Mesendoderm (in vitro differentiated cells): ENCODE data around the gene TMX1.

Experiments
- DNase-seq: peaks from one replicate; pipeline ENCODE4 v3.0.0; 2013
- H2AK5ac ChIP-seq: 2 replicates; pipeline ENCODE4 v1.6.1; 2013; ENCODE audit warnings: low read length, inconsistent platforms
- H2BK120ac ChIP-seq: 2 replicates; pipeline ENCODE4 v1.6.1; 2013; ENCODE audit warnings: low read depth, mild to moderate bottlenecking, low read length, moderate library complexity, mixed read lengths
- H2BK15ac ChIP-seq: replicated peaks from 2 replicates; pipeline ENCODE4 v1.6.1; 2013; ENCODE audit warnings: low read depth, mild to moderate bottlenecking, moderate library complexity
- H2BK5ac ChIP-seq: 2 replicates; pipeline ENCODE4 v1.6.1; 2013; ENCODE audit warnings: low read length, inconsistent platforms
- H3K18ac ChIP-seq: 2 replicates; pipeline ENCODE4 v1.6.1; 2013; ENCODE audit warnings: mild to moderate bottlenecking, low read length, mixed read lengths
- H3K23ac ChIP-seq: one replicate; pipeline ENCODE4 v1.6.1; 2013; ENCODE audit warnings: low read length
- H3K27ac ChIP-seq: 2 replicates; pipeline ENCODE4 v1.5.1; 2013; ENCODE audit warnings: low read depth, mild to moderate bottlenecking, inconsistent platforms, low read length, moderate library complexity
- H3K27me3 ChIP-seq: 2 replicates; pipeline ENCODE4 v1.6.1; 2013; ENCODE audit warnings: low read length, control low read depth, mild to moderate bottlenecking, inconsistent platforms; ENCODE audit not compliant: insufficient read depth, poor library complexity
- H3K36me3 ChIP-seq: 2 replicates; pipeline ENCODE4 v1.6.1; 2013; ENCODE audit warnings: low read length, inconsistent platforms; ENCODE audit not compliant: control insufficient read depth, insufficient read depth
- H3K4ac ChIP-seq: one replicate; pipeline ENCODE4 v1.6.1; 2013; ENCODE audit warnings: low read depth, mild to moderate bottlenecking, low read length, moderate library complexity
- H3K4me1 ChIP-seq: 2 replicates; pipeline ENCODE4 v1.6.1; 2013; ENCODE audit warnings: low read depth, low read length, inconsistent platforms; ENCODE audit not compliant: control insufficient read depth
- H3K4me2 ChIP-seq: 2 replicates; pipeline ENCODE4 v1.6.1; 2013; ENCODE audit warnings: low read length
- H3K4me3 ChIP-seq: 2 replicates; pipeline ENCODE4 v1.5.1; 2013; ENCODE audit warnings: mild to moderate bottlenecking, low read length
- H3K56ac ChIP-seq: one replicate; pipeline ENCODE4 v1.6.1; 2013; ENCODE audit warnings: low read length
- H3K79me1 ChIP-seq: 2 replicates; pipeline ENCODE4 v1.6.1; 2013; ENCODE audit warnings: low read length, inconsistent platforms
- H3K79me2 ChIP-seq: 2 replicates; pipeline ENCODE4 v1.6.1; 2013; ENCODE audit warnings: mild to moderate bottlenecking, low read length; ENCODE audit not compliant: control insufficient read depth, insufficient read depth
- H3K9ac ChIP-seq: 2 replicates; pipeline ENCODE4 v1.6.1; 2013; ENCODE audit warnings: low read length, inconsistent platforms
- H4K5ac ChIP-seq: one replicate; pipeline ENCODE4 v1.6.1; 2013; ENCODE audit warnings: low read length
- H4K8ac ChIP-seq: one replicate; pipeline ENCODE4 v1.6.1; 2013; ENCODE audit warnings: low read depth, mild to moderate bottlenecking, control low read depth, low read length, moderate library complexity
- WGBS: extraction: QIAGEN DNeasy Blood & Tissue Kit; methylation state at CpG from one replicate; pipeline ENCODE4 v1.1.7; 2013; ENCODE audit warnings: low lambda C conversion rate, missing lambda C conversion rate; ENCODE audit not compliant: insufficient coverage; ENCODE audit errors: extremely low coverage; 5-methylcytosine and 5-hydroxymethylcytosine counted together

TMX1 gene

DNA sequence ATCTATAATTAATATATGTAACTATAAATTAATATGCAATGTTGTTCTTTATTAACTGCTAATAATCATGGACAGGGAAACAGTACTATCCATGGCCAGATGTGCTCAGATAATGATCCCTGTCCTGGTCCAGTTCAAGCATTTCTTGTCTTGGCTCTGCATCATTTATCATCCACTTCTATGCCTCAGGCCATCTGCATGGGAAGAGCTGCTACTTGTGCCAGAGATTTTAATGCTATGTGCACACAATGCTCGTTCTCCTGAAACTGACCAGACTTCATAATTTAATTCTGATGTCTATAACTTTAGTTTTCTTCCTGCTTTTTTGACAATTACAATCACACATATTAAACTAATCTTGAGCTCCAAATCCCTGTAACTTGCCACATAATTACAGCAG, 11.2 kb upstream of the TMX1 start:
- Histone ChIP-seq H3K79me2 (no peaks in the 10 kb centered on the region), H3K36me3 (no peaks in the 10 kb centered on the region), H3K9ac (no peak overlapping the region), H2BK120ac (no peak overlapping the region), H3K79me1 (no peaks in the 10 kb centered on the region), H2AK5ac (no peak overlapping the region), H3K56ac (no peak overlapping the region), H2BK5ac (no peak overlapping the region), H3K4me1 (no peaks in the 10 kb centered on the region), H3K18ac (no peak overlapping the region), H3K4me3 (no peak overlapping the region), H4K8ac (no peak overlapping the region), H3K27ac (no peak overlapping the region), H3K4me2 (no peak overlapping the region), H3K27me3 (no peaks in the 10 kb centered on the region), H3K23ac (no peak overlapping the region), H2BK15ac (no peak overlapping the region), H3K4ac (no peak overlapping the region), H4K5ac (no peak overlapping the region)
- no peak for DNase-seq
- no CpG with 5 or more reads among the region's 1 CpG for WGBS

DNA sequence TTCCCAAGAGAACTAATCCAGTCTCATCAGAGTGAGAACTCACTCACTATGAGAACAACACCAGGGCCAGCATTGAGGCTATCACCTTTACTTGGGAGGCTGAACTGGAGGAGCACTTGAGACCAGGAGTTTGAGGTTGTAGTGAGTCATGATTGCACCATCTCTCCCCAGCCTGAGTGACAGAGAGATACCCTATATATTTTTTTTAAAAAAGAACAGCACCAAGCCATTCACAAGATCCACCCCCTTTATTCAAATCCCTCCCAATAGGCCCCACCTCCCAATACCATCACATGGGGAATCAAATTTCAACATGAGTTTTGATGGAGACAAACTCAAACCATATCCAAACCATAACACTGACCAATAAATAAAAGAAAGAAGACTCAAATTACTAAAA, 3.7 kb upstream of the TMX1 start:
- Histone ChIP-seq H3K4me2 (no peak overlapping the region), H3K18ac (no peak overlapping the region), H2BK120ac (no peak overlapping the region), H3K9ac (no peak overlapping the region), H4K8ac (no peak overlapping the region), H3K27ac (no peak overlapping the region), H3K4me3 (no peak overlapping the region), H3K36me3 (no peaks in the 10 kb centered on the region), H4K5ac (no peak overlapping the region), H3K4me1 (no peaks in the 10 kb centered on the region), H2BK15ac (no peak overlapping the region), H2AK5ac (no peak overlapping the region), H3K79me1 (peaks cover 2% of the 10 kb centered on the region), H3K56ac (no peak overlapping the region), H2BK5ac (no peak overlapping the region), H3K23ac (no peak overlapping the region), H3K4ac (no peak overlapping the region), H3K79me2 (peaks cover 9% of the 10 kb centered on the region), H3K27me3 (no peaks in the 10 kb centered on the region)
- DNase-seq: peak; percentile 29

DNA sequence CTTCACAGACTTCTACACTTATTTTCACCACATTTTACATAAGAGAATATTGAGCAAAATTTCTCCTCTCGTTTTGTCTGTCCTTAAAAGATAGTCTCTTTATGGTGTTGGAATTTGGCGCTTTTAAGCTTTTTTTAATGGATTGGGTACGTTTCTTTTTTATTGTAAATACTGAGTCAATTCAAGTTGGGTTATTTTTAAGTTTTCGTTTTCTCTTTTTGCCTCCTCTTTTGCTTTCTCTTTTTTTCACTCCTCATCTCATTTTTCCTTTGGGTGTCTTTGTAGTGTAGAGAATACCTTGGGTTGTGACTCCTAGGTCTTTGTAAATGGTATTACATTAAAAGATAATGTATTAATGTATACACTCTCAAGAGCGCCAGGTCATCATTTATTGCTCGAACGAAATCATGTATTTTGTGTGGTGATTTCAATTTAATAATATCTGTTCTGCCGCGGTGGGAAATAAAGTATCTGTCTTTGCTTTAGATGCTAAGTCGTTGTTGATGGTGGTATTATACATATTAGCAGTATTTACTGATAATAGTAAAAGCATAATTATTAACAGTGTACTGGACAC, 845 bp downstream of the TMX1 start:
- Histone ChIP-seq H3K4me3 (peak overlapping the region; percentile 93), H3K18ac (no peak overlapping the region), H2AK5ac (no peak overlapping the region), H3K79me2 (peaks cover 36% of the 10 kb centered on the region), H2BK15ac (no peak overlapping the region), H2BK120ac (no peak overlapping the region), H3K4me1 (no peaks in the 10 kb centered on the region), H3K79me1 (peaks cover 6% of the 10 kb centered on the region), H3K4ac (no peak overlapping the region), H3K27ac (no peak overlapping the region), H3K4me2 (peak overlapping the region; percentile 74), H3K27me3 (no peaks in the 10 kb centered on the region), H3K9ac (peak overlapping the region; percentile 97), H3K36me3 (no peaks in the 10 kb centered on the region), H2BK5ac (no peak overlapping the region), H4K8ac (no peak overlapping the region), H3K23ac (no peak overlapping the region), H3K56ac (peak overlapping the region; percentile 99), H4K5ac (no peak overlapping the region)
- no CpG with 5 or more reads among the region's 10 CpGs for WGBS
- DNase-seq: no peak

DNA sequence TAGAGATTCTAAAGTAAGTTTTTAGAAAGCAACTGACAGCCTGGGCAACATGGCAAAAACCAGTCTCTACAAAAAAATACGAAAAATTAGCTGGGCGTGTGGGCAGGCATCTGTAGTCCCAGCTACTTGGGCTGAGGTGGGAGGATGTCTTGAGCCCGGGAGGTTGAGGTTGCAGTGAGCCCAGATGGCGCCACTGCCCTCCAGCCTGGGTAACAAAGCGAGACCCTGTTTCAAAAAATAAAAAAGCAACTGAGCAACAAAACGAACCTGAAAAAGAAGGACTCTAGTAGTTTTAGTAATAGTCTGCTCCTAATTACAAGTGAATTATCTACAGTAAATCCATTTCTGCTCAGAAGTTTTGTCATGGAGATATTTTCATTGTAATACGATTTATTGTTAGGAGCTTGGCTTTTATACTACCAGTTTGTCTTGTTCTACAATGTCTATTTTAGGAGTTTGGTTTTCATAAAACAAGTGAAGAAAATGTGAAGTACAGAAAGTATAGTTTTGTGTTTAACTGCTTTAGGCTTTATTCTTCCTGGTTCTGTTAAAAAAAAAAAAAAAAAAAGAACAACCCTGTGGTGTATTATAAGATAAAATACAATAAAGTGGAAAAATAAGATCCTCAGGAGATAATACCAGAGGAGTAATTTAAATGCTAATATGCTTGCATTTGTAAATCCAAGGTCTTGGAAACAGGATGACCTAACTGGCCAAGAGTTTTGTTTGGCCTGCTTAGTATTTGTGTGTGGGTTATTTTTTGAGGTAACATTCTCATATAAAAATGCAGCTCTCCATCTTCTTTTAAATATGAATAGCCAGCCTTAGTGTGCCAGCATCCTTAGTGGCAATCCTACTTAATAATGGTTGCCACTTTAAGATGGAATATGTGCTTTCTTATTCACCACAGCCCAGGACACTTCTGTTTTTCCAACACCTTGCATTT, 2.8 kb downstream of the TMX1 start:
- no peak overlapping the region for H3K23ac ChIP-seq
- no peaks in the 10 kb centered on the region for H3K36me3 ChIP-seq
- no peaks in the 10 kb centered on the region for H3K4me1 ChIP-seq
- peaks cover 9% of the 10 kb centered on the region for H3K79me1 ChIP-seq
- no peak overlapping the region for H2BK5ac ChIP-seq
- no peak overlapping the region for H2BK15ac ChIP-seq
- no peak overlapping the region for H3K27ac ChIP-seq
- H3K9ac ChIP-seq: no peak overlapping the region
- H3K79me2 ChIP-seq: peaks cover 41% of the 10 kb centered on the region
- no peak overlapping the region for H3K4me3 ChIP-seq
- no peak overlapping the region for H3K56ac ChIP-seq
- no peaks in the 10 kb centered on the region for H3K27me3 ChIP-seq
- H2BK120ac ChIP-seq: no peak overlapping the region
- peak overlapping the region; percentile 28 for H4K8ac ChIP-seq
- no peak overlapping the region for H2AK5ac ChIP-seq
- H4K5ac ChIP-seq: no peak overlapping the region
- peak; percentile 70 for DNase-seq
- WGBS: no CpG with 5 or more reads among the region's 7 CpGs
- H3K4ac ChIP-seq: no peak overlapping the region
- H3K18ac ChIP-seq: no peak overlapping the region
- H3K4me2 ChIP-seq: no peak overlapping the region

DNA sequence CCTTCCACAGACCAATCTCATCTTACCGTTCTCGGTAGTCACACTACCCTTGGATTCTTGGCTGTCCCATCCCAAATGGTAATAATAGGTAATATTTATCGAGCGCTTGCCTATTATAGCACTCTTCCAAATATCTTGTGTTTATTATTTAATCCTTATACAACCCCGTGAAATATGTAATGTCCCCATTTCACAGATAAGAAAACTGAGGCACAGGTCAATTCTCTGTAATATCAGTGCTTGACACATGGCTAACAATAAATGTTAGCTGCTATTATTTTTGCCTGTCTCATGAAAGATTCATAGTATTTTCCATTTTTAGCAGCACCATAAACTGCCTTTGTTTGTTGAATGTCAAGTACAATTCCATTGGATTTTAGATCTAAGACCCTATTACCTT, 4.5 kb downstream of the TMX1 start:
- Histone ChIP-seq H2AK5ac (no peak overlapping the region), H3K36me3 (peaks cover 2% of the 10 kb centered on the region), H3K27ac (no peak overlapping the region), H2BK5ac (no peak overlapping the region), H3K4me3 (no peak overlapping the region), H3K27me3 (no peaks in the 10 kb centered on the region), H3K23ac (no peak overlapping the region), H3K79me2 (peaks cover 44% of the 10 kb centered on the region), H3K9ac (no peak overlapping the region), H3K4me1 (no peaks in the 10 kb centered on the region), H2BK15ac (no peak overlapping the region), H2BK120ac (no peak overlapping the region), H4K5ac (no peak overlapping the region), H3K56ac (no peak overlapping the region), H3K79me1 (peaks cover 9% of the 10 kb centered on the region), H3K4ac (no peak overlapping the region), H3K4me2 (no peak overlapping the region), H3K18ac (no peak overlapping the region), H4K8ac (no peak overlapping the region)
- DNase-seq: no peak
- no CpG with 5 or more reads among the region's 5 CpGs for WGBS
